GM21360 (cell line): Measurements from ENCODE around the gene ATF2.
"Not testable (repeated sequence)": the region's sequence is repeated elsewhere in the genome, so short reads cannot be mapped to it uniquely, and the experiment has no call there.

Experiments used
- ATAC-seq: cut with Tn5 transposase; IDR thresholded peaks from one replicate; pipeline ENCODE4 v1.9.1; 2021; ENCODE audit warnings: mild to moderate bottlenecking, moderate library complexity; ENCODE audit not compliant: unreplicated experiment

The ATF2 gene

DNA sequence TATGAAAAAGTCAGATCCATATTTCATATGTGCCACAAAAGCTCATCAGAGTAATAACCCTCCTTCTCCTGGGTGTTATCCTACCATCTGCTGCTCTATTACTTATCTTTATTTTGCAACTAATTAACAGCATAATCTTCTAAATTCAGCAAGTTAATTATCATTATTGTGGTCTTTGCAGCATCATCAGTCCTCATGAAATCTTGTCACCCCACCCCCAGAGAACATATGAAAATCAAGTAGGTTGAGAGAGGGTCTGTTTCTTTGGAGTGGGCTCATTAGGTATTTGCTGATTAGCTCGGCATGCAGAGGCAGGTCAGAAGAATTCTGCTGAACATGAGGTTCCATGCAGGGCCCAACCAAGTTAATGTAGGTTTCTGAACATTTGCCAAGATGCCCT lies 64.8 kb downstream of the ATF2 start:
- ATAC-seq = no peak

DNA sequence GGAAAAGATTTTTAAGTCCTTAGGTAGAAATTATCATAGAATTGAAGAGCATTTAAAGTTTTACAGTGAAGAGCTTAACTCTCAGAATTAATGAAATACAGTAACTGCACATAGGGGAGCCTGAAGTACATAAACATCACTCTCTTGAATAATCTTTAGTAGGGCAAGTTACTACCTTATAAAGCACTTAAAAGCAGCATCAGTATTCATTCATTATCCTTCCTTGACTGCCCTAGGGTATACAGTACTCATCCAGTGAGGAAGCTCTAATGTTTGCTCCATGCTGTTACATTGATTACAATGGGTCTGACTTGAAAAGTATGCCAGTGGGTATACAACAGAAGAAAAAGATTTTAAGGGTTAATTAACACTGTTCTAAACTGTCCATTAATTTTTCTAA lies 66.5 kb downstream of the ATF2 start:
- no peak for ATAC-seq

DNA sequence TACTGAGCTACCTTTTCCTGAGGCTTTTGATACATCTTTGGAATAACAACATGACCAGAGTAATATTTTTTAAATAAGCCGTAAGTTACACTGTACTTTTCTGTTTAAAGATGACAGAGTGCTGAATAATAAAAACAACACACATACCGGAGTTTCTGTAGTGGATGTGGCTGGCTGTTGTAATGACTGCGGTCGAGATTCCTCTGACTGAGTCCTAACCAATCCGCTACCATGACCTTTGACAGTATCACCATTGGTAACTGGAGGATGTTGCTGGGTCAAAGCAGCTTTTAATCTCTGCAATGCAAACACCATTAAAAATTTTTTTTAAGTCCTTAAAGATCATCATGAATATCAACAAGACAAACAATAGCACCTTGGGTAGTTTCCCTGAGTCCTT lies 70.7 kb downstream of the ATF2 start:
- no peak for ATAC-seq

DNA sequence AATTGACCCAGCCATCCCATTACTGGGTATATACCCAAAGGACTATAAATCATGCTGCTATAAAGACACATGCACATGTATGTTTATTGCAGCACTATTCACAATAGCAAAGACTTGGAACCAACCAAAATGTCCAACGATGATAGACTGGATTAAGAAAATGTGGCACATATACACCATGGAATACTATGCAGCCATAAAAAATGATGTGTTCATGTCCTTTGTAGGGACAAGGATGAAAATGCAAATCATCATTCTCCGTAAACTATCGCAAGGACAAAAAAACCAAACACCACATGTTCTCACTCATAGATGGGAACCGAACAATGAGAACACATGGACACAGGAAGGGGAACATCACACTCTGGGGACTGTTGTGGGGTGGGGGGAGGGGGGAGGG lies 83.9 kb downstream of the ATF2 start:
- ATAC-seq = not testable (repeated sequence)

DNA sequence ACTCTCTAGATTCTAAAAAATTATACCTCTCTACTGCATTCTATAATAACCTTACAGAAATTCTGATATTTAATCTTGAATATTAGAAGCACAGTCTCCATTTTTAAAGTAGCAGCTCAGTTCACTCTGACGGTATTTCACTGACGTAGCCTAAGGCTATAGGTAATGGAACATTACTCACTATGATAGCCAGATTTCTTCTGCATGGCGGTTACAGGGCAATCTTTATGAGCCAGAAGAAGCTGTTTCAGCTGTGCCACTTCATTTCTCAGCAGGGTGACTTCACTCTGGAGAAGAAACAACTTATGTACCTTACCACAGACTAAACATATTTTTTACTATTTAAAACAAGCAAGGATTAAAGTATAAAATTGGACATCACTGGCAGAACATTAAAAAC lies 87.5 kb downstream of the ATF2 start:
- no peak for ATAC-seq

DNA sequence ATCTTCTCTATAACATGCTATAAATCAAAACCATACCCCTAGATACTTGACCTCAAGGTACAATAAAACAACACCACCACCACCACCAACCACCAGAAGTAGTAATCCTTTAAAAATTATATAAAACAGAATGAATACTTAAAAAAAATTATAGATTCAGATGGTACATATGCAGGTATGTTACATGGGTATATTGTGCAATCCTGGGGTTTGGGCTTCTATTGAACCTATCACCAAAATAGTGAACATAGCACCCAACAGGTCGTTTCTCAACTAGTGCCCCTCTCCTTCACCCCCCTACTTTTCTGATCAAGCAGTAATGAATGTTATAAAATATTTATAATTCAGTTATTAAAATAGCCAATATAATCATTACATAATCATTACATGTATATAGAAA lies 91.7 kb downstream of the ATF2 start:
- no peak for ATAC-seq

DNA sequence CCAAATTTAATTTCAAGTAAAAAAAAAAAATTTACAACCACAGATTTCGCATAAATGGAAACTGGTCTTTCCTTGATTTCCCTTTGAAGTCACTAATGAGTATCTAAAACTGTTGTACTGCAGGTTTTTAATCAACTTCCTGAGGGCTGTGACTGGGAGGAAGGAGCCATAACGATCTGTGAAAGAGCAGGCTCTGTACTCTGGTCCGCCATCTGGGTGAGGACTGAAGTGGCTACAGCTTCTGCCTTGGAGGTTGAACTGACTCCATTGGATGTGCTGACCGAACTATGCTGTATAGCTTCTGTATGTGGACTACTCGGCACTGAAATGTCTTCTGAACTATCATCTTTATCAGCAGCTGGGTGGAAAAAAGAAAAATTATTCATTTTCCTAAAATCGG lies 93.5 kb downstream of the ATF2 start:
- ATAC-seq = no peak

DNA sequence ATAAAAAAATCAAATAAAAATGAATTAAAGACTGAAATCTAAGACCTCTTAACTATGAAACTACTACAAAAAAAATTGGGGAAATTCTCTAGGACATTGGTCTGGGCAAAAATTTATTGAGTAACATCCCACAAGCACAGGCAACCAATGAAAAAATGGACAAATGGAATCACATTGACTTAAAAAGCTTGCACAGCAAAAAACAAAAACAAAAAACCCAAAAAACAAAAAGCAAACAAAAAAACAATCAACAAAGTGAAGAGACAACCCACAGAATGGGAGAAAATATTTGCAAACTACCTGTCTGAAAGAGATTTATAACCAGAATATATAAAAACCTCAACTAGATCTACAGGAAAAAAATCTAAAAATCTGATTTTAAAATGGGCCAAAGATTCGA lies 99.5 kb downstream of the ATF2 start:
- ATAC-seq = no peak

DNA sequence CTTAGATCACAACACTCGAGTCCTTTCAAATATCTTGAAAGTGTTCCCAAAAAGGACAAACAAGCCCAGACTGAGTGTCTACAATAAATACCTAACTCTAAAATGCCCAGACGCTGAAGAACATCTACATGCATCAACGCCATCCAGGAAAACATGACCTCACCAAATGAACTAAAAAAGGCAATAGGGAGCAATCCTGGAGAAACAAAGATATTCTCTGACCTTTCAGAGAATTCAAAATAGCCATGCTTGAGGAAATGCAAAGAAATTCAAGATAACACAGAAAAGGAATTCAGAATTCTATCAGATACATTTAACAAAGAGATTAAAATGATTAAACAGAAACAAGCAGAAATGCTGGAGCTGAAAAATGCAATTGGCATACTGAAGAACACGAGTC lies 101.6 kb downstream of the ATF2 start:
- ATAC-seq = no peak

DNA sequence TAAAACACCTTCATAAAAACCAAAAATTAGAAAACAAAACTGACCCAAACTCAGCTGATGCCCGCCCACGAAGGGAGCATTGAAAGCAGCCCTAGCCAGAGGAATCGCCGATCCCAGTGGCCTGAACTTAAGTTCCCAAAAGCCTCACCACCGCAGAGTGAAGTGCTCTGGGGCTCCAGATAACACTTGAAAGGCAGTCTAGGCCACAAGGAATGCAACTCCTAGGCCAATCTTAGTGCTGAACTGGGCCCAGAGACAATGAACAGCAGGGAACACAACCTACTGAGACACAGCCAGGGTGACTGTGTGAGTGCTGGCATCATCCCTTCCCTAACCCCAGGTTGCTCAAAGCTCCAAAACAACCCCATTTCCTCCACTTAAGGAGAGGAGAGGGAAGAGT lies 103.2 kb downstream of the ATF2 start:
- ATAC-seq = no peak

DNA sequence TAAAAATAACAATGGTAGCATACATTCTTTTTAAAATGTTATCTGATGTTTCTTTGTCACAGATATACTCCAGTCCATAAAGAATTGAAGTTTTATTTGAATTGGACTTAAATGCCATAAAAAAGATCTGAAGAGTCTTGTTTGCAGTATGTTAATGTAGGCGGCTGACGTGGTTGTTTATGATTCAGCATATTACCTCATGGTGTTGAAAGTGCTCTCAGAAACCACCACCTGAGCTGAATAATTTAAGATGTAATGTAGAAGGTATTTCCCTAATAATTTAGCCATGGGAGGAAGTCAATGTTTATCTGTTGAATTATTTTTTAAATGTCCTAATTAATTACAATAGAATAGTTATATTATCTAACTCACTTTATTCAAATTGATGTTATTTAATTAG lies 104.3 kb downstream of the ATF2 start:
- no peak for ATAC-seq

DNA sequence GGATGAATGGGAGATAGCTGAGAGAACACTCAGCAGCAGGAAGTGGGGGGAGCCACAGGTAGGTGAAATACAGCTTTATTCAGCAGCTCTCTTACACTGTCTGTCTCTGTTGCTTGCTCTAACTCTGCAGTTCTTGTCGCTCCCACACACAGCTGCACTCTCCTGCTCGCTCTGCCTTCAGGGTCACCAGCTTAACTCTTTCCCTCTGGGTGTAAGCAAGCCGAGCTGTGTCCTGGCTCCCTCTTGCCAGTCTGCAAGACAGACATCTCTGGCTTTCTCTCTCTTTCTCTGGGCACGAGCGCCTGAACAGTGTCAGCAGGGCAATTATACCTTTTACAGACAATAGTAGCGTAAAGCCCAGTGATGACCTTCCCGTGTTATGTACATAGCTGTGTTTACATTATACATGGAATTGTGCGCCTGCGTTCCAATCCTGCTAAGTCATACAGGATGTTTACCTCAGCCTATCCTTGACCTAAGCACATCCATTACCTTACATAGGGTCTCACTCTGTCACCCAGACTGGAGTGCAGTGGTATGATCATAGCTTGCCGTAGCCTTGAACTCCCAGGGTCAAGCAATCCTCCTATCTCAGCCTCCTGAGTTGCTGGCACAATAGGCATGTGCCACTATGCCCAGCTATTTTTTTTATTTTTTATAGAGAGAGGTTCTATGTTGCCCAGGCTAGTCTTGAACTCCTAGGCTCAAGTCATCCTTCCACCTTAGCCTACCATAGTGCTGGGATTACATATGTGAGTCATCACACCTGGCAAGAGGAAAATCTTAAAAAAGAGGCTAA lies 105.0 kb downstream of the ATF2 start:
- ATAC-seq = no peak

DNA sequence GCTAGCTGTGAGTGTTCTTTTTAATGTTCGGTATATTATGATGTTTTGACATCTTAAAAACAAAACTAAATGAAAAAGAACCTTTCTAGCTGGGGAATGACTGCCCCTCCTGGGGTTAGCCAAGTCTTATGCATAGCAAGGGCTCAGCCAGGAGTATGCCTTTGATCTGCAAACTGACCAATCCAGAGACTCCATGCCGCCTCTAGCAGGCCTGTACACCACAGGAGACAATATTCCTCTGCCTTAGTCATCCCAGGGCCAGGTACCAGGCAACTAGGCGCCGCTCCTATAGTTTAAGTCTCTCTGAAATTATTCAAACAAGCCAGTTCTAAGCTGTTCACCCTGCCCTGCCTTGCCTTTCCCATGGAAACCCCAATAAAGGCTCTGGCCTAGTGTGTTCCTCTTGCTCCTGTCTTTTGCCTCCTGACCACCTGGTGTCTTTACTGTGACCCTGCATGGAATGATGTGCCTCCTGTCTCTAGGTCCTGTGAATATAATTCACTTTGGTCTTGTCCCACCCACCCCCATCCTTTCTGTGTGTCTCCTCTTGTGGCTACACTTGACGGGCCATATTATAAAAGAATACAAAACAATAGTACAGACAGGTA lies 110.8 kb downstream of the ATF2 start:
- no peak for ATAC-seq

DNA sequence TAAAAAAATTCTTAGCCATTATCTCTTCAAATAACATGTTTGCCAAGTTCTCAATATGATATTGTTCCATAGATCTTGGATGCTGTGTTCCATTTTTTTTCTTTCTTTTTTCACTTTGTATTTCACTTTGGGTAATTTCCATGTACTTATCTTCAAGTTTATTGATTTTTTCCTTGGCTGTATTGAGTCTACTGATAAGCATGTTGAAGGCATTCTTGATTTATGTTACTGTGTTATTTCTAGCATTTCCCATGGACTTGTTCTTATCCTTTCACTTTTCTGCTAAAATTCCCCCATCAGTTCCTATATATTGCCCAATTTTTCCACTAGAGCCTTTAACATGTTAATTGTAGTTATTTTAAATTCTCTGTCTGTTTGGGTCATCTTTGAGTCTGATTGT lies 112.0 kb downstream of the ATF2 start:
- no peak for ATAC-seq

DNA sequence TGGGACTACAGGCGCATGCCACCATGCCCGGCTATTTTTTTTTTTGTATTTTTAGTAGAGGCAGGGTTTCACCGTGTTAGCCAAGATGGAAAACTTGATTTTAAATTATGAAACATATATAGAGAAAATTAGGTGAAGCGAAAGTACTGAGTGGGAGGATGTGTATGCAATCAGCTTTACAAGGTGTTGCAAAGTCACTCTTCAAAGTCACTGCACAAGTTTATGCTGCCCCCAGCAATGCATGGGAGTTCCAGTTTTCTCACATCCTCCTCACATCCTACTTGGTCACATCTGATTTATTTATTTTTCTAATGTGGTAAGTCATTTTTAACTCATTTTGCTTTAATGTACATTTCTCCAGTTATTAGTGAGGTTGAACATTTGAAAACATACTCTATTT lies 113.7 kb downstream of the ATF2 start:
- no peak for ATAC-seq

DNA sequence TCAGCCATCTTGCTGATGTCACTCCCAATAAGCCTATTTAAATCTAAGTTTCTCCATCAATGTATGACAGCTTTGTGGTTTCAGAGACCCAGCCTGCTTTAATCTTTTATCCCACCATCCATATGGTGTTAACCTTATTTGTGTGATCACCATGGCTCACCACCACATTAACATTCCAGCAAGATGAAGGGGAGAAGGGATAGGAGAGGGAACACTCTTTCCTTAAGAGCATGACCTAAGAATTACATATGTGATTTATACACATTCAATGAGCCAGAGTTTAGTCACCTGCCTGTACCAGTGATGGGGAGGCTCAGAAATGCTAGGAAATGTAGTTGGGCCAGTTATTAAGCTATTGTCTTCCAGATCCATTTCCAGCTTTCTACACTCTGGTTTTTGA lies 118.3 kb downstream of the ATF2 start:
- ATAC-seq = no peak

DNA sequence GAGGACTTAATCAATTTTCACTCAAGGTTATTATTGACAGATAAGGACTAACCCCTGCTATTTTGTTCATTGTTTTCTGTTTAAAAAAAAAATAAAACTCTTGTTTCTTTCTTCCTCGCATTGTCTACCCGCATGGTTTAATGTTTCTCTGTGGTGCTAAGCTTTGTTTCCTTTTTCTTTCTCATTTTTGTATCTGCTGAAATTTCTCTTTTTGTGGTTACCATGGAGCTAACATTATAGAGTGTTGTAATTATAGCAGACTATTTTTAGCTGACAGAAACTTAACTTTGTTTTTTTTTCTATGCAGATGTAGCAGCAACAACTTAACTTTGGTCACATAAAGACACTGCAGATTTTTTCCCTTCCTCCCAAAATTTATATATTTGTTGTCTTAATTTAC lies 119.7 kb downstream of the ATF2 start:
- ATAC-seq = no peak

DNA sequence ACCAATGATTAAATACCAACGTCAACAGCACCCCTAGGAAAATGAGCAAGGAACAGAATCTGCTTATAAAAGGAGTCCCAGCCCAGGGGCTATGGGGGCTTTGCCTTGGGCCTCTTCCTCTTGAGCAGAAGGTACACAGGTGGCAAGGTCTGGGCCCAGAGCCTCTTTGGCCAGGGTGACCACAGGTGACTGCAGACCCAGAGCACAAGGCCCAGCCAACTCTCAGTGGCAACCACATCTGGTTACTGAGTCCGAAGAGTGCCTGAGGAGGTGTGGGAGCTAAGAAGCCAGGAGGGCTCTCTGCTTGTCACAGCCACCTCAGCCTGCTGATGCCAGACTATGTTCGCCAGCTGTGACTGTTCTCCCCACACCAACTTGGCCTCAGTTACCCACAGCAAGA lies 128.5 kb downstream of the ATF2 start:
- ATAC-seq = no peak

DNA sequence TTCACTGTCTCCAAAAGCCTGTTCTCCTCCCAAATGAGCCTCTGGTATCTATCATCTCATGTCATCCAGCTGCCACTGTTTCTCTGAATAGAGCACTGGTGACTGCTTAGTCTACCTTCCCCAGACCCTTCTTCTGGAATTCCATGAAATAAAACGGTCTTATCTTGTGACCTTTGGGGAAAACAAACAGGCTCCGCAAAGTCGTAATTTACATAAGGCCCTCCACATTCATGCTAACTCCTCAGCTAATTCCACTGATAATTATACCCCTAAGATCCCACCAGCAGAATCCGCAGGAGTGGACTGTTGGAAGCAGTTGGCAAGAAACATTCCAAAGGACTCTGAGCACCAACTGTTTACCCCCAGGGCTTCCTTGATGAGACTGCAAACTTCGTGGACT lies 129.0 kb downstream of the ATF2 start:
- no peak for ATAC-seq

DNA sequence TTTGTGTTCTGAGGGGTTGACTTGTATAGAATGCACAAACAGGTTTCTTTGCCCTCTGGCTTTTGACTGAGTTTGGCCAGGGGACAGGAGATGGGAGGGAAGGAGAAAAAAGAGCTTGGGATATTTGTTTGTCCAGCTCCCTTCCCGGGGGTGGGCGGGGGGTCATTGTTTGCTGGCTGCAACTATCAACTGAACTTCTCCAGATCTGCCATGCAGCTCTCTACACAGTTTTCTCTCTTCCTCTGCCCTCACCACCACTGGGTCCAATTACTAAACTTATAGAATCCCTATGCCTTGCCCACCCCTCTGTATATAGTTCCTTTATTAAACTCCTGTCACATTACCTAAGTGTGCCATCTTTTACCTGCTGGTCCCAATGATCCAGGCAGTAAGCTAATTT lies 130.1 kb downstream of the ATF2 start:
- no peak for ATAC-seq

DNA sequence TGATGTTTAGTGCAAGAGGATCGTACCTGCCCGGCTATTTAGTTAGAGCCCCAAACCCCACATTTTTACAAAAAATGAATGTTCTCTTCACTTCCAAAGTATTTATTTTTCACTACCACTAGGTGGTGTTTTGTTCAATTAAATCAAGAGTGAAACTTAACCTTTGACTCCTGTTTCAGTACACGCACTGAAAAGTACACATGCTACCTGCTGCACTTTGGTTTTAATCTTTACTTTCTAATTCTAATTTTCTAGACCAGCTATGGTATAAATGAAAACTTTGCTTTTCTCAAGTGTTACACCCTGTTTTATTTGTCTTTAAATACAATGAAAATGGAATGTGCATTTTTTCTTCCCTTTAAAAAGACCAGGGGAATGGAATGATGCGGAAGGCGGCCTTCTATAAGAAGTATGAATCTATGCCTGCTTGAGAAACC lies 131.4 kb downstream of the ATF2 start:
- ATAC-seq = no peak

DNA sequence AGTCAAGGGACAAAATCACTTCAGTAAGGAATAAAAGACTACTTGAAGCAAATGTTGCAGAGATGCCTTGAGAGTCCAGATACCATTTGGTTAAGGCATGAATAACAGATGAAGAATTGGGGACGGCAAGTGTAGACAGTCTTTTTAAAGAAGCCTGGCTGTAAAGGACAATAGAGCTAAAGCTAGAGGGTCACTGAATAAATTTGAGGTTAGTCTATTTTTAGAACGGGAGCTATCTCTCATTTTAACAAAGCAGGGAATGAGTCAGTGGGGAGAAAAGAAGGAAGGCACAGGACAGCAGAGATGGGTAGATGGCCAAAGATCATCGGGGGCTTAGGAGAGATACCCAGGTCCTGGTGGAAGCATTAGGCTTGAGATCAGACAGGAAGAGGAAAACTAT lies 132.2 kb downstream of the ATF2 start:
- no peak for ATAC-seq

DNA sequence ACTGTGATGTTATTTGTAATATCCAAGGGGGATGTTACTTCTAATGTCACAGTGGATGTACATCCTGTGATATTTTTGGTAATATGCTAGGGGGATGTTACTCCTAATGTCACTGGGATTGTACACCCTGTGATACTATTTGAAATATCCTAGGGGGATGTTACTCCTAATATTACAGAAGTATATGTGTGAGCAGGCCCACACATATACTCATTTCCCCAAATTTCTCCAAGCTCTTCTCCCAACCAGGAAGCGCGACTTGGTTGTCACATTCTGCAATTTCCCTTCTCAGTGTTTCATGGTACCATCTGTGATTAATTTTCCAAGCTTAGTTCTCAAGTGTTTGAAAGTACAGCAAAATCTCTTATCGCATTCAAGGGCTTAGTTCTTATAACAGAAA lies 133.3 kb downstream of the ATF2 start:
- ATAC-seq = no peak
